ENCODE measurements around the gene EGR2.

The EGR2 gene

GRCh38 chr10:62816331-62817120, at the start of gene EGR2:
EGR2 (minus strand) TSS chr10:62816366; CDS start chr10:62816029, 337 bp downstream.
- peak; percentile 99 for DNase-seq

GRCh38 chr10:62862447-62862846, 46.3 kb upstream of the EGR2 start:
- DNase-seq = no peak

GRCh38 chr10:62861507-62861906, 45.3 kb upstream of the EGR2 start:
- no peak for DNase-seq

- no peak for DNase-seq
These were observed 44.8 kb upstream of the EGR2 start for GRCh38 chr10:62860946-62861345.

GRCh38 chr10:62858364-62858763, 42.2 kb upstream of the EGR2 start:
- no peak for DNase-seq

- DNase-seq = no peak
These were observed 39.9 kb upstream of the EGR2 start for GRCh38 chr10:62856021-62856420.

GRCh38 chr10:62853710-62854109, 37.5 kb upstream of the EGR2 start:
- DNase-seq = peak; percentile 70

GRCh38 chr10:62852961-62853702, 37.0 kb upstream of the EGR2 start:
- no peak for DNase-seq

- DNase-seq = no peak
These were observed 35.3 kb upstream of the EGR2 start for GRCh38 chr10:62851442-62851841.

- no peak for DNase-seq
These were observed 34.5 kb upstream of the EGR2 start for GRCh38 chr10:62850646-62851045.

- DNase-seq = no peak
These were observed 31.3 kb upstream of the EGR2 start for GRCh38 chr10:62847433-62847832.

- DNase-seq = no peak
These were observed 28.3 kb upstream of the EGR2 start for GRCh38 chr10:62844280-62845011.

GRCh38 chr10:62843600-62843999, 27.4 kb upstream of the EGR2 start:
- DNase-seq = no peak

- DNase-seq = no peak
These were observed 26.8 kb upstream of the EGR2 start for GRCh38 chr10:62842983-62843382.

- no peak for DNase-seq
These were observed 23.4 kb upstream of the EGR2 start for GRCh38 chr10:62839590-62839989.

- DNase-seq = no peak
These were observed 15.2 kb upstream of the EGR2 start for GRCh38 chr10:62831346-62831745.

- DNase-seq = no peak
These were observed 14.5 kb upstream of the EGR2 start for GRCh38 chr10:62830679-62831078.

- no peak for DNase-seq
These were observed 13.5 kb upstream of the EGR2 start for GRCh38 chr10:62829622-62830021.

GRCh38 chr10:62826273-62826672, 10.1 kb upstream of the EGR2 start:
- DNase-seq = no peak

GRCh38 chr10:62820586-62820985, 4.4 kb upstream of the EGR2 start:
- DNase-seq = no peak

GRCh38 chr10:62819141-62819920, 3.2 kb upstream of the EGR2 start:
- no peak for DNase-seq

- peak; percentile 88 for DNase-seq
These were observed 2.4 kb upstream of the EGR2 start for GRCh38 chr10:62818426-62819011.

Measured in activated CD8-positive, alpha-beta memory T cell treated with anti-CD3 and anti-CD28 coated beads for 24 hours (primary cell).